Neural progenitor cell (in vitro differentiated cells): Measurements from ENCODE around the gene ZRANB3.

Experiments used
- EZH2 ChIP-seq: fragments of 200-600 bp; sonication (generic); IDR thresholded peaks from 2 replicates; pipeline ENCODE4 v1.6.1; 2017; ENCODE audit warnings: antibody characterized with exemption, mild to moderate bottlenecking, moderate library complexity
- EZH2phosphoT487 ChIP-seq: fragments of 200-600 bp; sonication (generic); IDR thresholded peaks from 2 replicates; pipeline ENCODE4 v1.6.1; 2017; ENCODE audit warnings: antibody characterized with exemption

DNA sequence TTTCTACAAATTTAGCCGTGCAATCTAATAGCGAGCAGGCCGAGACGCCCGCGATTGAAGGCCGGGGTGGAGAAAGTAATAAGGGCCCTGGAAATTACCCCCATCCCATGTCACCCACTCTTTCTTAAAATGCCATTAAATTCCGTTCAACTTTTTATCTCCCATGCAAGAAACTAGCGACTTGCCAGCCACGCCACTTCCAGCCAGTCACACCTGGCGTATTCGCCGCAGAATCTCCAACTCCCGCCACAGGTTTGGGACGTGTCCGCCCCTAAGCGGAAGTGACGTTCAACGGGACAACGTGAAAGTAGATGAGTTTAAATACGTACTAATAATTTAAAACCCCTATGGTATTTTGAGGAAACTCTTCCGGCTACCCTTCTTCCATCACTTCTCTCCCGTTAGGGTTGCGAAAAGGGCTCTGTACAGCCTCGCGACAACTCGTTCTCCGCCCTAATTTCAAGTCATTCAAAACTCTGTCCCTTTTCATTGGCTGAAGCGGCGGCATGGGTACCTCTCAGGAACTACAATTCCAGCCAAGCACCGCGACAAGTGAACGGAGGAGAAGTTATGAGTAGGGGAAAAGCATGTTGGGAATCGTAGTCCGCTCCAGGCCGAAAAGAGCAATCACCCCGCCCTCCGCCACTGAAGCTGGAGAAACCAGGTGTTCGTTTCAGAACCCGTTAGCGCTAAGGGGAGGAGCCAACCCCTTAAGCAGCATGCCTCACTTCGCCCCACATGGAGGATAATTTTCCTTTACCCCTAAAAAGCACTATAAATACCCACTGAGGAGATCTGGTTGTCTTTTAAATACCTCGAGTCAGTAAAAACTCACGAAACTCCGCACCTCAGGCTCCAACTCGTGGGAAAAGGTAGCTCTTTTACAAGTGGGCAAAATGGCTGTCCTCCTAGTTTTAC is at the start of gene ZRANB3:
- TF ChIP-seq EZH2phosphoT487 (no peak), EZH2 (no peak)
